Raji (cell line): ENCODE results near the gene DNAH6.

ENCODE experiments used
- POLR2A ChIP-seq: IDR thresholded peaks from 2 replicates; pipeline ENCODE4 v1.6.1; 2011; ENCODE audit warnings: low read depth, low read length, control low read depth; ENCODE audit not compliant: insufficient read depth

DNAH6 gene

DNA sequence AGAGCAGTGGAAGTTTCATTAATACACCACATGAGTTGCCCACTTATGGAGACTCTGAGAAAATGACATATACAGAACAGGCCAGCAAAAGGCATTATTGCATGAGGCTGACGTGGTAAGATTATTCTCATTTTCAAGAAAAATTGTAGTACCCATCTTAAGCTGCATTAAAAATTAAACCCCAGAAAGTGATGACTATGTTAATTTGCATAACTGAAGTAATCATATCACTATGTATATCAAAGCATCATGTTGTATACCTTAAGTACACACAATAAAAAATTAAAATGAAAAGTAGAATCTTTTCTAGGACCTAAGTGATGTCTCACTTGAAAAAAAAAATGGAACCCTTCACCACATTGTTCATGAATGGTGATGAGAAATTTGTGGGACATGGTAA lies 32.0 kb downstream of the DNAH6 start:
- no peak for TF ChIP-seq POLR2A

DNA sequence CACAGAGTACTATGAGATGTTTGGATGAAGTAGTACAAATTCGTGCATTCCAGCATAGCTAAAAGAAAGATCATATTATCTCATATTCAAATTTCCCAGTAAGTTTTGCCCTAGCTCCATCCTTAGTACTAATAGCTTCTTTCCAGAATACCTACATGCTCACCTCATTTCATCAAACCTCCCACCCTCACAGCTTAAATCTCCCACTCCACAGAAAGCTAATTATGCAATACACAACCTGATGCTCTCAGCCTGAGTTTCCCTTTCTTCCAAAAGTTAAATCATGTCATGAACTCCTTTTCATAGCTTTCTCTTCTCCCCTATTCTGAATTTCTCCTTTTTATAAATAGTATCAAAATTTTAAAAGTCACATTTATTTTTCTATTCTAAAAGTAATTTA lies 34.6 kb downstream of the DNAH6 start:
- TF ChIP-seq POLR2A = no peak

DNA sequence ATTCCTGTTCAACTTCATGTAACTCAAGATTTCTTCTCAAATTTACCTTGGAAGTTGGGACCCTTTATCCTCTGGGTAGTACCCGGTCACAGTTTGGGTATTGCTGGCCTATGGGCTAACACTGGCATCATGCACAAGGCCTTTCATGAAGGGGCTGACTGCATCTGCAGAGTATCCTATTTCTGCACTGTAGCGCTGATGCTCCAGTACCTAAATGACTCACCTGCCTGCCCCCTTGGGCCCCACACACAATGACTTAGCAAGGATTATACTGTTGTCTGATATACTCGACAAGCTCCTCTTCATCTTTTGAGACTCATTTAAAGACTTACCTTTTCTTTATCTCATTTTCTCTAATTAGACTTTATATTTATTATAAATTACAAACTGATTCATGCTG lies 39.9 kb downstream of the DNAH6 start:
- no peak for TF ChIP-seq POLR2A

DNA sequence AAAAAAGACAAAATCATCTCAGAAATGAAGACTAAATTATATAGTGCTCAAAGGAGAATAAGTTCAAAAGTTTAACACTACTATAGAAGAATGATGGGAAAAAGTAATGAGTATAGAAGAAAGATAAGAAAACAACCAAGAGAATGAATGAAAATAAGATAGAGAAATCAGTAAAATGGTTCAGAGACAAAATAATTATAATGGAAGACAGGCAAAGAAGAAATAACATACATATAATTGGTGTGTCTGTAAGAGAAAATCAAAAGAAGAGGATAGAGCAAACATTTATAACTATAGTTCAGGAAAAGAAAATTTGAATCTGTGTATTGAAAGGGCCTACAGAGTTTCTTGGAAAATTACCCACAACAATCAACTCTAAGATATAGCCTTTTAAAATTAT lies 43.5 kb downstream of the DNAH6 start:
- TF ChIP-seq POLR2A = no peak

DNA sequence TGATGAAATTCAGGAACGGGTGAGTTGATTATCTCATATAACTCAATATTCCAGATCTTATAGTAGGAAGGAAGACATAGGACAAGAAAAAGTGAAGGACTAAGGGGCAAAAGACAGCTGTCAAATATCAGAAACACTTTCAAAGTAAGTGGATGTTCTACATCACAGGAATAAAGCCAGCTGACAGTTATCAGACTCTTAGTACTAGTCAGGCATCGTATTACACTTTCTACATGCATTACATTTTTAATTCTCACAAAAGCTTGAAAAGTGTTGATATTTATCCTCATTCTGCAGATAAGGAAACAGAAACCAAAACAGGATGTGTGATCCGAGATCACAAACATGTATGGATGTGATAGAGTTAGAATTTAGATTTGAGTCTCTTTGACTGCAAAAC lies 63.4 kb downstream of the DNAH6 start:
- no peak for TF ChIP-seq POLR2A

DNA sequence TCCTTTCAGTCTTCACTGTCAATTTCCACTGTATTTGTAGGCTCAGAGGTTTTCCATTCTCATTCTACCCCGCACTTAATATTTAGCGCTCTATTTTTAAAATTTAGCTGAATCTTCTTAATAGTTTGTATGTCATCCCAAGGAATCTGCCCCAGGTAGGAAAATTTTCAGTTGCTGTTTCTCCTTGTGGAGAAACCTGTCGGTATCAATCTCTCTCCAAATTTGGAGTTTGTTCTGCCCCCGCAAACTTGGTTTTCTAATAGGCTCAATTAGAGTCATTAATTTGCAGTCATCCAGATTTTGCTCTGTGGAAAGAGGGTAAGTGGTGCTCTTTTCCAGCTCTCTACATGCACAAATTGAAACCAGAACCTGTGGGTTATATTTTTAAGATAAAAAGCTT lies 87.6 kb downstream of the DNAH6 start:
- TF ChIP-seq POLR2A = no peak

DNA sequence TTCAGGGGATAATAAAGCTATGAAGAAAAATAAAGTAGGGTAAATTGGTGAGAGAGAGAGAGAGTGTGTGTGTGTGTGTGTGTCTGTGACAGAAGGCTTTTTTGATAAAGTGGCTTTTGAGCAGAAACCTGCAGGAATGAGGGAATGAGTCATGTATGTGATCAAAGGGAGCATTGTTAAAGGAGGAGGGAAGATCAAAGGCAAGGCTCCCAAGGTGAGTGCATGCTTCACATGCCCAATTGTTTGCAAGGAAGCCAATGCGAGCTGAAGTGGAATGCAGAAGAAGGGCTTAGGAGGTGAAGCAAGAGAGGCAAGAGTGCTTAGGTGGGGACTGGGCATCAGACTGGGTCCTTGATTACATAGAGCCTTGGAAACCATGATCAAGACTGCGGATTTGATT lies 96.8 kb downstream of the DNAH6 start:
- TF ChIP-seq POLR2A = no peak

DNA sequence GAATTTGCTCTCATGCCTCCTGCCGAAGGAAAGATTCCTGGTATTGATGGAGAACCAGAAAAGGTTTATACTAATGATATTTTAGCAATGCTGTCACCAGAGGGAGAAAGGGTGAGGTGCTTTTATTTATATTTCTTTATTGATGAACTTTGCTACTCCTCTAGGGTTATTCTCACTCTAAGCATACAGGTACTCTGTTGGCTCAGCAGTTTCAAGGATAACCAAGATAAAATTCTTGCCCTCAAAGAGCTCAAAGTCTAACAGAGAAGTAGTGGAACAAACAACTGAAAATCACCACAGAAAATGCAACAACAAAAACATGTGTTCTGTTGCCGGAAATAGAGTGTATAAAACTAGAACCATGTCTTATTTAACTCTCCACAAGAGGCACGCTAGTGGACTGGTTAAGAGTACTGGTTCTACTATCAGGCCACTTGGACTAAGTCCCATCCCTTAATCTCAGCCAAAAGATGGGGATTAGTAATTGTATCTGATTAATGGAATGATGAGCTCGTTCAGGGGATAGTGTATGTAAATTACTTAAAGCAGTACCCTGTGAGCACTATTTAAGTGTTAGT lies 103.6 kb downstream of the DNAH6 start:
- TF ChIP-seq POLR2A = no peak

DNA sequence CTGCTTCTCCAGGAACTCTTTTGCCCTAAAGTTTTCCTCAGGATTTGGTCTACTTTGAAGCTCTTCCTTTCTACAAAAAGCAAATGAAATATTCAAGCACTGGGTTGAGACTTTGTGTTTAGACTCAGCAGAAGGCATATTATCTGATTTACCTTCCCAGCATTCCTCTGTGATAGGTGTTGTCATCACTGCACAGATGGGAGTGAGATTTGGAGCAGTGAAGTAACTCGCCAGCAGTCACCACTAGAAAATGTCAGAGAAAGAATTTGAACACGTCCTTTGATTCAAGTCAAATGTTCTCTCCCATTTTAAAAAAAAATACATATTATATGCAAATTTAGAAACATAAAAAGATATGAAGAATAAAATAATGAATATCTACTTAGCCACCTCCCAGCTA lies 112.2 kb downstream of the DNAH6 start:
- TF ChIP-seq POLR2A = no peak

DNA sequence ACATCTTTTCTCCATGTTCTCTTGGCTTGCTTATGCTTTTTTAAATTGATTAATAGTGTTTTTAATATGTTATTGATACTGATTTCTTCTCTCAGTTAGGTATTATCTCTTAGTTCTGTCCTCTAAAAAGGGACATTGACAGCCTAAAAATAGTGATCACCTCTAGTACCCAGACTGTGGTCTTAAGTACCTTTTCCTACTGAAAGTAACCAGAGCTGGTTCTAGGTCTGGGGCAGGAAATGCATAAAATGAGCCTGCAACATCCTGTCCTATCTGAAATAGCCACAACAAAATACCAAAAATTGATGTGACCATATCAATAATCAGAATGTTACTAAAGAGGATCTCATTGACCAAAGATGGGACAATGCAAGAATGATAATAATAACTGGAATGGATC lies 113.3 kb downstream of the DNAH6 start:
- TF ChIP-seq POLR2A = no peak

DNA sequence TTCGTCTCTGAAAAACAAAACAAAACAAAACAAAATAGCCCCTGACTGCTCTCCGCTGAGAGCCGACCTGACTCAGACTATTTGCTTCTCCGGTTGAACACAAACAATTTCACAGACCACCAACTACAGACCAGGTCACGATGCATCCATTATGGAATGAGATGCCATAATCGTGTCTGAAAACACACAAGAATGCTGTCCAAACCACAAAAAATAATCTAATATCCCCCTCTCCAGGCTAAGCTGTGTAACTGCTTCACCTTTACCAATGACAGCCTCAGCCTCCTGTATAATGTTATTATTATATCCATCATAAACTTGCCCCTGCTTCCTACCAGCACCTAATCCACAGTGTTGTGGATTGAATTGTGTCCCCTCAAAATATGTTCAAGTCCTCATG lies 114.7 kb downstream of the DNAH6 start:
- TF ChIP-seq POLR2A = no peak

DNA sequence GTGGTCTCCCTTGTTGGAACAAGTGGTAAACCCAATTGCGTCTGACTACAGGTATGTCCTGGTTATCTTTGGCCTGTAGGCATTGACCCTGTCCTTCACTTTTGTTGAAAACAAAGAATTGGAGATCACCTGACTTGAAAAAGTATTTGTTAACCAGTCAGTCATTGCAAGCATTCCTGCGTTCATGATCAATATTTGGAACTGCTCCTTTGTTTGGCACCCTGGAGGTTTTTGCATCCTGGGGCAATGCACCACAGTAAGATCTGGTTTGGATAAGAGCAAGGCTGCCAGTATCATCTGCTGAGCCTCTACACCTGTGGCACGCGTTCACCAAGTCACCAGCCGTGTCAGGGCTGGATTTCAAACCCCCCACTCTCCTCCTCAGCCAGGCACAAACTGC lies 115.7 kb downstream of the DNAH6 start:
- TF ChIP-seq POLR2A = no peak

DNA sequence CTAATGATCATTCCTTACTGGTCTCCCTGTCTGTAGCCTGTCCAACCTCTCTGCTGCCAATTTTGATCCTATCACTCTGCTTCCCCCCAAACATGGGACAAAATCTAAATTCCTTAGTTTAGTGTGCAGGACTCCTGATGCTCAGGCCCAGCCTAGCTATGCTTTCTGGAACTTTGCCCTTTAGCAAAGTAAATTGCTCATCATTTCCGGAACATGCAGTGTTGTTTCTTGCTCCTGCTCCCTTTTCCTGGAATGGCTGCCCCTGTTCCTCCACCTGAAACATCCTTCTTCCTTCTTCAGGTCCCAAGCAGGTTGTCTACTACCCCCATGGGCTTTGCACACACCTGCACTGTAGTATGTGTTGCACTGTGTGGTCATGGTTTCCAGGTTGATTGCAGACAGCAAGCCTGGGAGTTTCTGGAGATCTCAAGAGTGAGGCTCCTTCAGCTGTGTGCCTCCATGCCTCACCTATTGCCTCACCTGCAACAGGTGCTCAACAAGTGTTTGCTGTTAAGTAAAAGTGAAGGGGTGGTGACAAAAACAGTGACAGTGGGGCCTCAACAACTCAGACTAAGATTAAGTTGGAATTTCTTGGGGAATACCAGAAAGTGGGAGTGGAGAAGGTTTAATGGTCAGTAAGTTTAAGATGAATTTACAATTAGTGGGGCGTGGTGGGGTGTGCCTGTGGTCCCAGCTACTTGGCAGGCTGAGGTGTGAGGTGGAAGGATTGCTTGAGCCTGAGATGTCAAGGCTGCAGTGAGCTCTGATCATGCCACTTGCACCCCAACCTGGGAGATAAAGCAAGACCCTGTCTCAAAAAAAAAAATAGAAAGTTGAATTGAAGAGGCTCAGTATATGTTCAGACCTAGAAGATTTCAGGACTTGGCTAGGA lies 120.0 kb downstream of the DNAH6 start:
- TF ChIP-seq POLR2A = no peak

DNA sequence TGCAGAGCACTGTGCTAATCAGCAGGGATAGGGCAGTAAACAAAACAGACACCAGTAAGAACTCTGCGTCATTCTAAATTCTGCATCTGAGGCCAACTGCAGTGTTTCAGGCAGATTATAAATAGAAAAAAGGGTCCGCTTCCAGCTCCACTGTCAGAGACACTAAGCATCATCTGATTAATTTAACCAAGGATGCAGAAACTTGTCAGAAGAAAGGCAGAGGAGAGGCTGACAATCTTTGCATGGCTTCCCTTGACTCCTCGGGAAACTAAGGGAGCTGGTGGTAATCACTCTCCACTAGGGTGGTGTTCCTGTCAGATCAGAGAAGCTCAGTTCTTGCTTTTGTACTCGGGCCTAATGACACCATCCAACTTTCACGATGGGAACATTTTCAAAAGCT lies 123.5 kb downstream of the DNAH6 start:
- no peak for TF ChIP-seq POLR2A

DNA sequence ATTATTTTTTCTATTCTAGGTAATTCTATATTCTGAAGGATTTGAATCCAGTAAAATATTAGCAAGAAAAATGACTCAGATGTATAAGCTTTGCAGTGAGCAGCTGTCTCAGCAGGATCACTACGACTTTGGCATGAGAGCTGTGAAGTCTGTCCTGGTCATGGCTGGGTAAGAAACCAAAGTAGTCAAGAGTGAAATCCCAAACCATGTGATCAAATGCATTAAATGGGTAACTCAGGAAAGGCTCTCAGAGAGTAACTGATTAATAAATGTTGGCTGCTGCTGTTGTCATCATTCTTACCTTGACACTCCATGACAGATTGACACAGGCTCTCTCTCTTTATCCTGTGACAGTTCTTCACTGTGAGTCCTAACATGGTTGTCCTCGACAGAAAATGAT lies 124.1 kb downstream of the DNAH6 start:
- no peak for TF ChIP-seq POLR2A

DNA sequence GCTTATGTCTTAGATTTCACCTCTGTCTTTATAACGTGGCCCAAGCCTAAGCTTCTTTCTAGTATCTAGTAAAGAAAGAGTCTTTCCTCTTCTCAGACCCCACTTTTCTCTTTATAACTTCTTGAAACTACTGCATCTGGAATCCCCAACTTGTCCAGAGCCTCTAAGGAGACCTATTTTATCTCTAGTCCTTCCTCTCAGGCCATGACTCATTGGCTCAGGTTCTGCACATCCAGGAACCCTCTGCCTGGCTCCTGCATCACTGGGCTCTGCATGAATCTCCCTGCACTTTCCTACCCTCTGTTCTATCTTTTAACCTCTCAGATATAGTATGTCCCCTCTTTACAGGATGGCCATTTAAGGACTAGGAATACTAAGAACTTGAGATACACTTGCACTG lies 124.7 kb downstream of the DNAH6 start:
- no peak for TF ChIP-seq POLR2A

DNA sequence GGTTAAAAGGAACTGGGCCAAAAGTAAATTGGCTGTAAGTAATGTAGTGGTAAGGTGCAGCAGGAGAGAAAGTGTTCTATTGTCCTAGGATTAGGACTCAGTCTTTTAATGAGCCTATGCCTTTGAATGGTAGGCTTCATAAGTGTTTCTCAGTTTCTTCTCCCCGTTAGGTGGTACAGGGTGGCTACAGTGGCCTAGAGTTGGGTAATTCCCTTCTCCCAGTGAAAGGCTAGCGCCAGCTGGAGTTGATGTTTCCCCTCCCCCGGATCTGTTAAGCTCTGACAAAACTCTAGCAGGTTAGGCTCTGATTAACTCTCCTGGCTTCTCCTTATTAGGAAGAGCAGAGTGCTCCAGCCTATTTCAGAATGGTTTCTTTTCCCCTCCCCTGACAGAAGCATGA lies 127.7 kb downstream of the DNAH6 start:
- TF ChIP-seq POLR2A = no peak

DNA sequence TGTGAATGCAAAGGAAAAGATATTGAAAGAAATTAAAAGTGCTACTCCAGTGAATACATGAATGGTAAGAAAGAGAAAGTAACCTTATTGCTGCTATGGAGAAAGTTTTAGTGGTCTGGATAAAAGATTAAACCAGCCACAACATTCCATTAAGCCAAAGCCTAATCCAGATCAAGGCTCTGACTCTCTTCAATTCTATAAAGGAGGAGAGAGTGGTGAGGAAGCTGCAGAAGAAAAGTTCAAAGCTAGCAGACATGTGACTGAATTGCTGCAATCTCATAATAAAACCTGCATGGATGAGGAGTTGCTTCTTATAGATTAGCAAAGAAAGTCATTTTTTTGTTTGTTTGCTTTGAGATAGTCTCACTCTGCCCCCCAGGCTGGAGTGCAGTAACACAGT lies 130.2 kb downstream of the DNAH6 start:
- no peak for TF ChIP-seq POLR2A

DNA sequence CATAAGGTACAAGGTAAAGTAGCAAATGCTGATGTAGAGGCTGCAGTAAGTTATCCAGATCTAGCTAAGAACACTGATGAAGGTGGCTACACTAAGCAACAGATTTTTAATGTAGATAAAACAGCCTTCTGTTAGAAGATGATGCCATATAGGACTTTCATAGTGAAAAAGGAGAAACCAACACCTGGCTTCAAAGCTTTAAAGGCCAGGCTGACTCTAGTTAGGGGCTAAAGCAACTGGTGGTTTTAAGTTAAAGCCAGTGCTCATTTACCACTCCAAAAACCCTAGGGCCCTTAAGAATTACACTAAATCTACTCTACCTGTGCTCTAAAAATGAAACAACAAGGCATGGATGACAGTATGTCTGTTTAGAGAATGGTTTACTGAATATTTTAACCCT lies 131.0 kb downstream of the DNAH6 start:
- TF ChIP-seq POLR2A = no peak
